ENCODE data around the gene EPB41L1. TPM values are rescaled to one million over a fixed set of nuclear protein-coding genes. Genes with fewer than 3 reads are reported as not detected.

Gene EPB41L1
- total RNA-seq, 1 experiment from 2014 or later: 42.1 TPM

DNA sequence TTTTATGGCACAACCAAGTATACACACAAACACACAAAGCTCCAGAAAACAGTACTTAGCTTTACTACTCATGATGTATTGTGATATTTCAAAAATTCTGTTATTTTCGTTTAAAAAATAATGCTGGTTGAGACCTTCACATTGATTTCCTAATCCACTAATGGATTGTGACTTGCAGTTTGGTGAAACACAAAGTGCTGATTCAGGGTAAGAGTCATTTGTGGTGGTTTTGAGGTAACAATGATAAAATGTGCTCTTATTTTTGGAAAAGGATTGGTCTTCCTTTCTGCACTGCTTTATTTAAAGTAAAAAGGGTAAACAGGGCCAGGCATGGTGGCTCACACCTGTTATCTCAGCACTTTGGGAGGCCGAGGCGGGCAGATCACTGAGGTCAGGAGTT, 83.6 kb downstream of the EPB41L1 start:
- no peaks in the 10 kb centered on the region for H3K27me3 ChIP-seq (ENCODE audit: insufficient read depth, low read length)
- intact Hi-C loops (cut with micrococcal nuclease): no loop called here
- no peaks in the 10 kb centered on the region for H3K9me2 ChIP-seq (ENCODE audit: insufficient read depth)
- RAD21 ChIA-PET (ENCODE audit: low non-redundant PET in 1 of 2, low total read pairs in 2 of 2, uncharacterized antibody in 2 of 2, unreplicated experiment in 2 of 2): no interaction called here
- peaks cover 10 to 30% of the 10 kb centered on the region in 2 experiments; a peak in 3 of 4 replicates for H3K36me3 ChIP-seq (ENCODE audit: control insufficient read depth in 1 of 2, insufficient read depth in 2 of 2, low read length in 2 of 2)
- no peaks in the 10 kb centered on the region for H4K20me1 ChIP-seq (ENCODE audit: insufficient read depth)
- TF ChIP-seq ZNF274 (IDR thresholded peaks at IDR 0.05; ENCODE audit: low read depth, low read length) (no peak), EZH2 (IDR thresholded peaks at IDR 0.05) (no peak), SP1 (IDR thresholded peaks at IDR 0.05; ENCODE audit: low read depth) (no peak), CBX3 (IDR thresholded peaks at IDR 0.05; ENCODE audit: low read depth) (no peak), YY1 (IDR thresholded peaks at IDR 0.05; ENCODE audit: extremely low read depth, insufficient replicate concordance, low read depth, low read length) (no peak), JUND (IDR thresholded peaks at IDR 0.05) (no peak), SIN3A (IDR thresholded peaks at IDR 0.05; ENCODE audit: low read depth) (no peak), CEBPB (IDR thresholded peaks at IDR 0.05; ENCODE audit: low read depth) (no peak), POLR2AphosphoS5 (IDR thresholded peaks at IDR 0.05; ENCODE audit: low read depth, low read length) (no peak), RAD21 (IDR thresholded peaks at IDR 0.05; ENCODE audit: low read depth) (no peak), SRF (IDR thresholded peaks at IDR 0.05; ENCODE audit: low read depth) (no peak), POLR2A (IDR thresholded peaks at IDR 0.05; ENCODE audit: borderline replicate concordance, extremely low read depth, insufficient read depth, insufficient read length) (no peak), EGR1 (IDR thresholded peaks at IDR 0.05; ENCODE audit: low read depth) (no peak), TCF7L2 (IDR thresholded peaks at IDR 0.05; ENCODE audit: borderline replicate concordance, extremely low read depth, insufficient read depth, insufficient read length) (no peak), EZH2phosphoT487 (IDR thresholded peaks at IDR 0.05; ENCODE audit: borderline replicate concordance) (no peak)
- TF ChIP-seq, protein P1, sequence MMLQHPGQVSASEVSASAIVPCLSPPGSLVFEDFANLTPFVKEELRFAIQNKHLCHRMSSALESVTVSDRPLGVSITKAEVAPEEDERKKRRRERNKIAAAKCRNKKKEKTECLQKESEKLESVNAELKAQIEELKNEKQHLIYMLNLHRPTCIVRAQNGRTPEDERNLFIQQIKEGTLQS (IDR thresholded peaks at IDR 0.05): no peak
- TF ChIP-seq, protein P2, sequence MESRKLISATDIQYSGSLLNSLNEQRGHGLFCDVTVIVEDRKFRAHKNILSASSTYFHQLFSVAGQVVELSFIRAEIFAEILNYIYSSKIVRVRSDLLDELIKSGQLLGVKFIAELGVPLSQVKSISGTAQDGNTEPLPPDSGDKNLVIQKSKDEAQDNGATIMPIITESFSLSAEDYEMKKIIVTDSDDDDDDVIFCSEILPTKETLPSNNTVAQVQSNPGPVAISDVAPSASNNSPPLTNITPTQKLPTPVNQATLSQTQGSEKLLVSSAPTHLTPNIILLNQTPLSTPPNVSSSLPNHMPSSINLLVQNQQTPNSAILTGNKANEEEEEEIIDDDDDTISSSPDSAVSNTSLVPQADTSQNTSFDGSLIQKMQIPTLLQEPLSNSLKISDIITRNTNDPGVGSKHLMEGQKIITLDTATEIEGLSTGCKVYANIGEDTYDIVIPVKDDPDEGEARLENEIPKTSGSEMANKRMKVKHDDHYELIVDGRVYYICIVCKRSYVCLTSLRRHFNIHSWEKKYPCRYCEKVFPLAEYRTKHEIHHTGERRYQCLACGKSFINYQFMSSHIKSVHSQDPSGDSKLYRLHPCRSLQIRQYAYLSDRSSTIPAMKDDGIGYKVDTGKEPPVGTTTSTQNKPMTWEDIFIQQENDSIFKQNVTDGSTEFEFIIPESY (IDR thresholded peaks at IDR 0.05; ENCODE audit: extremely low read depth, insufficient replicate concordance, low read length): no peak
- TF ChIP-seq, protein P3, sequence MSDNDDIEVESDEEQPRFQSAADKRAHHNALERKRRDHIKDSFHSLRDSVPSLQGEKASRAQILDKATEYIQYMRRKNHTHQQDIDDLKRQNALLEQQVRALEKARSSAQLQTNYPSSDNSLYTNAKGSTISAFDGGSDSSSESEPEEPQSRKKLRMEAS (IDR thresholded peaks at IDR 0.05): no peak
- TF ChIP-seq, protein P4, sequence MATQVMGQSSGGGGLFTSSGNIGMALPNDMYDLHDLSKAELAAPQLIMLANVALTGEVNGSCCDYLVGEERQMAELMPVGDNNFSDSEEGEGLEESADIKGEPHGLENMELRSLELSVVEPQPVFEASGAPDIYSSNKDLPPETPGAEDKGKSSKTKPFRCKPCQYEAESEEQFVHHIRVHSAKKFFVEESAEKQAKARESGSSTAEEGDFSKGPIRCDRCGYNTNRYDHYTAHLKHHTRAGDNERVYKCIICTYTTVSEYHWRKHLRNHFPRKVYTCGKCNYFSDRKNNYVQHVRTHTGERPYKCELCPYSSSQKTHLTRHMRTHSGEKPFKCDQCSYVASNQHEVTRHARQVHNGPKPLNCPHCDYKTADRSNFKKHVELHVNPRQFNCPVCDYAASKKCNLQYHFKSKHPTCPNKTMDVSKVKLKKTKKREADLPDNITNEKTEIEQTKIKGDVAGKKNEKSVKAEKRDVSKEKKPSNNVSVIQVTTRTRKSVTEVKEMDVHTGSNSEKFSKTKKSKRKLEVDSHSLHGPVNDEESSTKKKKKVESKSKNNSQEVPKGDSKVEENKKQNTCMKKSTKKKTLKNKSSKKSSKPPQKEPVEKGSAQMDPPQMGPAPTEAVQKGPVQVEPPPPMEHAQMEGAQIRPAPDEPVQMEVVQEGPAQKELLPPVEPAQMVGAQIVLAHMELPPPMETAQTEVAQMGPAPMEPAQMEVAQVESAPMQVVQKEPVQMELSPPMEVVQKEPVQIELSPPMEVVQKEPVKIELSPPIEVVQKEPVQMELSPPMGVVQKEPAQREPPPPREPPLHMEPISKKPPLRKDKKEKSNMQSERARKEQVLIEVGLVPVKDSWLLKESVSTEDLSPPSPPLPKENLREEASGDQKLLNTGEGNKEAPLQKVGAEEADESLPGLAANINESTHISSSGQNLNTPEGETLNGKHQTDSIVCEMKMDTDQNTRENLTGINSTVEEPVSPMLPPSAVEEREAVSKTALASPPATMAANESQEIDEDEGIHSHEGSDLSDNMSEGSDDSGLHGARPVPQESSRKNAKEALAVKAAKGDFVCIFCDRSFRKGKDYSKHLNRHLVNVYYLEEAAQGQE (IDR thresholded peaks at IDR 0.05; ENCODE audit: low read depth): no peak
- H3K79me2 ChIP-seq (ENCODE audit: insufficient read depth, low read length): peaks cover 68% of the 10 kb centered on the region
- no peak for DNase-seq (ENCODE audit: low read depth, low spot score)
- 0 out of 2 replicates have a peak overlapping the region, but pooled peaks have one; percentile 11 for H3K4me2 ChIP-seq (ENCODE audit: low read length)
- no peak overlapping the region for H3K9ac ChIP-seq (ENCODE audit: low read length)
- POLR2A ChIA-PET: no interaction called here
- H2AFZ ChIP-seq (ENCODE audit: low read depth, low read length, poor library complexity, severe bottlenecking): no peak overlapping the region
- no peak overlapping the region for H3K4me3 ChIP-seq (replicated peaks in 1 of 2; ENCODE audit: low read depth in 1 of 2, low read length in 2 of 2)
- CTCF ChIA-PET: interaction anchor here (2.3 kb wide), 1 partner anchor 162 kb away, joined by 7 read pairs; no protein-coding TSS in a partner anchor
- H3K4me1 ChIP-seq (ENCODE audit: control insufficient read depth in 1 of 2, insufficient read depth in 2 of 2, low read length in 2 of 2): peaks cover 10 to 13% of the 10 kb centered on the region in 2 experiments
- BruUV-seq (replicated peaks): no TSS peak
- ATAC-seq: no peak
- H3K27ac ChIP-seq (ENCODE audit: low read depth, low read length): no peak overlapping the region
- no peaks in the 10 kb centered on the region for H3K9me3 ChIP-seq (ENCODE audit: control insufficient read depth in 1 of 2, insufficient read depth in 1 of 2, low read depth in 1 of 2, low read length in 2 of 2)
